Skeletal muscle tissue (tissue), 4 donors: ENCODE results near the gene LPCAT1. TPM values are rescaled to one million over a fixed set of nuclear protein-coding genes. Genes with fewer than 3 reads are reported as not detected.
"Not testable (repeated sequence)": the region's sequence is repeated elsewhere in the genome, so short reads cannot be mapped to it uniquely, and the experiment has no call there.

Experiments used
- H3K27ac ChIP-seq: one replicate; pipeline ENCODE4 v1.7.0; 2013; ENCODE audit warnings: mild to moderate bottlenecking, low read depth, low read length, inconsistent platforms
- H3K27me3 ChIP-seq, 3 donors: one replicate each; pipeline ENCODE4 v1.7.0; 2013; ENCODE audit warnings: low read length in 3 of 3; ENCODE audit not compliant: control insufficient read depth in 3 of 3, insufficient read depth in 3 of 3
- H3K36me3 ChIP-seq, 3 donors: one replicate each; pipeline ENCODE4 v1.7.0; 2013; ENCODE audit warnings: low read length in 3 of 3; ENCODE audit not compliant: control insufficient read depth in 3 of 3, insufficient read depth in 3 of 3
- H3K4me1 ChIP-seq, 3 donors: one replicate each; pipeline ENCODE4 v1.7.0; 2013; ENCODE audit warnings: low read length in 3 of 3, mild to moderate bottlenecking in 3 of 3; ENCODE audit not compliant: control insufficient read depth in 3 of 3, insufficient read depth in 3 of 3
- H3K4me3 ChIP-seq, 3 donors: one replicate each; pipeline ENCODE4 v1.7.0; 2013; ENCODE audit warnings: low read length in 3 of 3
- H3K9ac ChIP-seq, 3 donors: one replicate each; pipeline ENCODE4 v1.7.0; 2013; ENCODE audit warnings: low read length in 3 of 3, mild to moderate bottlenecking in 3 of 3, moderate library complexity in 2 of 3, low read depth in 1 of 3
- H3K9me3 ChIP-seq, 3 donors: one replicate each; pipeline ENCODE4 v1.7.0; 2013; ENCODE audit warnings: low read length in 3 of 3; ENCODE audit not compliant: control insufficient read depth in 3 of 3
- total RNA-seq: library from RNA; depleted of rRNA; stranded (reverse); fragments of >200 nt; gene quantifications from one replicate; pipeline ENCODE4 v1.2.3, GENCODE V29; 2014
- donor health status: Osteomylitis.

Gene LPCAT1
- total RNA-seq, 1 donor from 2014 or later = 35.5 TPM

GRCh38 chr5:1462358-1462757, 61.4 kb downstream of the LPCAT1 start:
- Histone ChIP-seq H3K9ac (no peak overlapping the region), H3K36me3 (peaks cover 12 to 13% (median 12%) of the 10 kb centered on the region in 3 donors), H3K27ac (no peak overlapping the region), H3K27me3 (peaks cover 2 to 4% (median 4%) of the 10 kb centered on the region in 3 donors), H3K4me1 (no peaks in the 10 kb centered on the region), H3K9me3 (peaks cover 0 to 3% (median 0%) of the 10 kb centered on the region in 3 donors), H3K4me3 (no peak overlapping the region)

GRCh38 chr5:1461396-1461795, 62.4 kb downstream of the LPCAT1 start:
- peaks cover 2 to 4% (median 4%) of the 10 kb centered on the region in 3 donors for H3K27me3 ChIP-seq
- H3K27ac ChIP-seq = no peak overlapping the region
- H3K9ac ChIP-seq = no peak overlapping the region
- no peaks in the 10 kb centered on the region for H3K4me1 ChIP-seq
- peaks cover 0 to 3% (median 0%) of the 10 kb centered on the region in 3 donors for H3K9me3 ChIP-seq
- H3K4me3 ChIP-seq = no peak overlapping the region
- peaks cover 12 to 13% (median 12%) of the 10 kb centered on the region in 3 donors for H3K36me3 ChIP-seq

- Histone ChIP-seq H3K9me3 (no peaks in the 10 kb centered on the region), H3K4me3 (no peak overlapping the region), H3K27ac (no peak overlapping the region)
Observed at GRCh38 chr5:1460054-1460682, 63.6 kb downstream of the LPCAT1 start.

GRCh38 chr5:1459435-1459834, 64.3 kb downstream of the LPCAT1 start:
- not testable (repeated sequence) for H3K9ac ChIP-seq, H3K27ac ChIP-seq, H3K27me3 ChIP-seq, H3K4me3 ChIP-seq, H3K9me3 ChIP-seq, H3K4me1 ChIP-seq
- peaks cover under 1 to 12% (median 10%) of the 10 kb centered on the region in 3 donors for H3K36me3 ChIP-seq

More at GRCh38 chr5:1460054-1460682, 63.6 kb downstream of the LPCAT1 start:
- H3K36me3 ChIP-seq = peaks cover 6 to 12% (median 12%) of the 10 kb centered on the region in 3 donors
- no peak overlapping the region for H3K9ac ChIP-seq
- H3K27me3 ChIP-seq = peaks cover 2 to 4% (median 4%) of the 10 kb centered on the region in 3 donors
- H3K4me1 ChIP-seq = no peaks in the 10 kb centered on the region

- not testable (repeated sequence) for H3K27ac ChIP-seq, H3K4me3 ChIP-seq, H3K9me3 ChIP-seq, H3K4me1 ChIP-seq, H3K36me3 ChIP-seq, H3K27me3 ChIP-seq, H3K9ac ChIP-seq
Observed at GRCh38 chr5:1456110-1456881, 67.5 kb downstream of the LPCAT1 start.

- Histone ChIP-seq H3K4me1 (no peaks in the 10 kb centered on the region), H3K36me3 (no peaks in the 10 kb centered on the region), H3K9me3 (peaks cover 0 to 8% (median 0%) of the 10 kb centered on the region in 3 donors)
Observed at GRCh38 chr5:1453613-1454012, 70.1 kb downstream of the LPCAT1 start.

GRCh38 chr5:1449081-1449630, 74.6 kb downstream of the LPCAT1 start:
- Histone ChIP-seq H3K36me3 (no peaks in the 10 kb centered on the region), H3K4me1 (peaks cover 0 to 4% (median 3%) of the 10 kb centered on the region in 3 donors), H3K9ac (no peak overlapping the region), H3K4me3 (no peak overlapping the region), H3K27me3 (peaks cover 23 to 43% (median 35%) of the 10 kb centered on the region in 3 donors), H3K9me3 (peaks cover 0 to 6% (median 0%) of the 10 kb centered on the region in 3 donors), H3K27ac (no peak overlapping the region)

More at GRCh38 chr5:1453613-1454012, 70.1 kb downstream of the LPCAT1 start:
- Histone ChIP-seq H3K9ac (no peak overlapping the region), H3K27me3 (peaks cover 3 to 8% (median 6%) of the 10 kb centered on the region in 3 donors), H3K27ac (no peak overlapping the region), H3K4me3 (no peak overlapping the region)

GRCh38 chr5:1448511-1449011, 75.2 kb downstream of the LPCAT1 start:
- Histone ChIP-seq H3K4me3 (no peak overlapping the region), H3K27ac (no peak overlapping the region), H3K27me3 (peaks cover 29 to 49% (median 41%) of the 10 kb centered on the region in 3 donors), H3K9me3 (peaks cover 0 to 4% (median 0%) of the 10 kb centered on the region in 3 donors), H3K4me1 (peaks cover 0 to 4% (median 3%) of the 10 kb centered on the region in 3 donors), H3K9ac (no peak overlapping the region), H3K36me3 (no peaks in the 10 kb centered on the region)

- Histone ChIP-seq H3K27ac (no peak overlapping the region), H3K36me3 (no peaks in the 10 kb centered on the region), H3K27me3 (peaks cover 37 to 55% (median 48%) of the 10 kb centered on the region in 3 donors), H3K4me3 (no peak overlapping the region), H3K9ac (no peak overlapping the region), H3K4me1 (peaks cover 0 to 4% (median 3%) of the 10 kb centered on the region in 3 donors), H3K9me3 (no peaks in the 10 kb centered on the region)
Observed at GRCh38 chr5:1447671-1448361, 75.9 kb downstream of the LPCAT1 start.
